AG04449 (cell line): Measurements from ENCODE around the gene TMX3.

Source experiments
- CTCF ChIA-PET: fragments of 350-600 bp; formaldehyde crosslinking; extraction: SDS; loops from one replicate; lab custom pipeline; 2021; ENCODE audit warnings: antibody characterized with exemption; lab: Yijun Ruan, JAX
- POLR2A ChIA-PET: fragments of 400-600, 350-600 bp; formaldehyde crosslinking; extraction: SDS; loops from one replicate; lab custom pipeline; 2020; ENCODE audit warnings: antibody characterized with exemption, inconsistent platforms; lab: Yijun Ruan, JAX
- DNase-seq: peaks from one replicate; pipeline ENCODE4 v3.0.0-alpha.2; 2010; ENCODE audit warnings: low read depth, low spot score
- H3K4me3 ChIP-seq: 2 replicates; pipeline ENCODE4 v1.5.1; 2011; ENCODE audit warnings: low read depth, mild to moderate bottlenecking, control low read depth, low read length
- TF ChIP-seq, protein P1 (sequence below): IDR thresholded peaks from one replicate; pipeline ENCODE4 v1.5.1; 2011; ENCODE audit warnings: mild to moderate bottlenecking, moderate library complexity, low read length, control low read depth, inconsistent platforms; ENCODE audit not compliant: insufficient read depth; ENCODE audit errors: missing control alignments

TMX3 gene

DNA sequence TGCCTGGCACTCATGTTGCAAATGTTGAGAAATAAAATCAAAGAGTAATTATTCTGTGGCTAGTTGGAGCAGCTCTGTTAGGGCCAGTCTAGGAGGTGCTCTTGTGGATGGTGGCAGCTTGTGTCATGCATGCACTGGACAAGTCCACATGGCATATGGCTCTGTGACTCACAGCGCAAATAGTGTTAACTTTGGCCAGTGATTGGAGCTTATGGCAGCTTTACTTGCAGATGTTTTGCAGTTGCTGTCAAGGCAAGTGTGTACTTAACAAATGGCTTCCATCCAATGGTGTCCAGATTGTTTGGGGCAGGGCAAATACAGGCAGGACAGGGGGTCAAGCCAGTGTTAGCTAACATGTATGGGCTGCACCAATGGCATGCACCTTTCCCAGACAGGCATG is 26.1 kb upstream of the TMX3 start:
- TF ChIP-seq, protein P1, sequence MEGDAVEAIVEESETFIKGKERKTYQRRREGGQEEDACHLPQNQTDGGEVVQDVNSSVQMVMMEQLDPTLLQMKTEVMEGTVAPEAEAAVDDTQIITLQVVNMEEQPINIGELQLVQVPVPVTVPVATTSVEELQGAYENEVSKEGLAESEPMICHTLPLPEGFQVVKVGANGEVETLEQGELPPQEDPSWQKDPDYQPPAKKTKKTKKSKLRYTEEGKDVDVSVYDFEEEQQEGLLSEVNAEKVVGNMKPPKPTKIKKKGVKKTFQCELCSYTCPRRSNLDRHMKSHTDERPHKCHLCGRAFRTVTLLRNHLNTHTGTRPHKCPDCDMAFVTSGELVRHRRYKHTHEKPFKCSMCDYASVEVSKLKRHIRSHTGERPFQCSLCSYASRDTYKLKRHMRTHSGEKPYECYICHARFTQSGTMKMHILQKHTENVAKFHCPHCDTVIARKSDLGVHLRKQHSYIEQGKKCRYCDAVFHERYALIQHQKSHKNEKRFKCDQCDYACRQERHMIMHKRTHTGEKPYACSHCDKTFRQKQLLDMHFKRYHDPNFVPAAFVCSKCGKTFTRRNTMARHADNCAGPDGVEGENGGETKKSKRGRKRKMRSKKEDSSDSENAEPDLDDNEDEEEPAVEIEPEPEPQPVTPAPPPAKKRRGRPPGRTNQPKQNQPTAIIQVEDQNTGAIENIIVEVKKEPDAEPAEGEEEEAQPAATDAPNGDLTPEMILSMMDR, result no peak
- POLR2A ChIA-PET, result no interaction called here
- CTCF ChIA-PET, result no interaction called here
- H3K4me3 ChIP-seq, result no peak overlapping the region
- DNase-seq, result no peak

DNA sequence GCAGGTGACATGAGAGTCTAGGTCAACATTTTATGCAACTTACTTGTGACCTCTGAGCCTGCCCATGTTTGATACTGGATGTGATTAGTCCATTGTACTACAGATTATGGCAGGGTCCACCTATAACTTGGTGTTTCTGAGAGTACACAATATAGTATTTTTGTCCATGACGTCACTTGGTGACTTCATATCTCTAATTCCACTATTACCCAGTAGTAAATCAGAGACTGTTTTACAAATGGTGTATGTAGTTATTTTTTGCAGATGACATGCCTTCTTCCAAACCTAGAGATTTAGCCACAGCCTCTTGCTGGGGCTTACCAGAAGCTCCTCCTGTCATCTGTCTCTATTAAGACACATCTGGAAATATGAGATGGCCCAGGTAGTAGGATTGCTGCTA is 24.6 kb upstream of the TMX3 start:
- H3K4me3 ChIP-seq, result no peak overlapping the region
- CTCF ChIA-PET, result no interaction called here
- no peak for DNase-seq
- TF ChIP-seq, protein P1, result no peak
- POLR2A ChIA-PET, result no interaction called here

DNA sequence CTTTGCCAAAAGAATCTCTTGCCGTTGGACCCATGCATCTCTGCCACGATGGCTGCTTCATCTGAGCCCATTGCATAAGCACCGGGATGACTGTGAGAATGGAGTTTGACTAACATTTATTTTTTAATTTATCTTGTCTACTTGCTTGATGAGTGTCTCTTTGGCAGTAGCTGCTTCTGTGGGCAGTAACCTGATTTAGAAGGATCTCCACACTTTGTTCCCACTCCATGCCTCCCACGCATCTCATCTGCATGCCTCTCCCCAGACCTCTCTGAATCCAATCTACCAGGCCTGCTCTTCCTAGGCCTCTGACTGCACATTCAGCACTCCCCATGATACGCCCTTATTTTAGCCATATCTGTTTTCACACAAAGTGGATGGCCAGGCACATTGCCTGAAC is 23.7 kb upstream of the TMX3 start:
- POLR2A ChIA-PET, result no interaction called here
- CTCF ChIA-PET, result interaction anchor here (1.0 to 1.3 kb wide), 2 partner anchors 75 to 1522 kb away, joined by 3 read pairs; no protein-coding TSS in a partner anchor
- no peak overlapping the region for H3K4me3 ChIP-seq
- TF ChIP-seq, protein P1, result no peak
- DNase-seq, result no peak

DNA sequence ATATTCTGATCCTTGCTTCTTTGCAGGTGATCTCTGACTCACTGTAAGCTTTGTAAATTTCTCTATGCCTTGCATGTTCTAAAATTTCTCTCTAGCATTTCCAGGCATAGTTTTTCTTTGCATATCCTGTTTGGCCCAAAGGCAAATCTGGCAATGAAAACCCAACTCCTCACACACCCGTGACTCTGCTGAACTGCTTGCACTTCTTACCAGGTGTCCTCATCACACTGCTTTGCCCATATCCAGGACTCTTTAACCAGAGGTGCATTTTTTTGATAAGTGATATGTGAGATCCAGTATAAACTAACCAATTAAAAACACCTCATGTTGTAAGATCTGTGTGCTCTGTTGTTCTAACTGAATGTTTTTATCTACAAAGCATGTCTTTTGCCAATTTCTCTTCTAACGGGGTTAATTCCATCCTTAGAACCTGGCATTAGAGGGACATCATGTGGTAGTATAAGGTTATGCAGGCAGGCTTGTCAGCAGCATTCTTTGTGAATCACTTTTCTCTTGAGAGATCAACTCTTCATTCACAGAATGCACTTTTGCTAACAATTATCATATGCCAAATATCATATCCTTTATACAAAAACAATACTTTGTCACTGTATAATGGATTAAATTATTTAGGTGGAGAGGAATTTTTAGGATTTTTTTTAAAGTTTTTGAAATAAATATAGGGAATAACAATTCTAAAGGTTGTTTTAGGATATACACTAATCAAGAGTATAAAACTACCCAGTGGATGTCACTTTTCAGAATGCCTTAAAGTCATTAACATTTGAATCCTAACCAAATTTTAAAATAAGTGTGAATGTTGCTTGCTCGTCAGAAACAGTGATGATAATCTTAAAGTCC is 20.8 kb upstream of the TMX3 start:
- DNase-seq, result no peak
- H3K4me3 ChIP-seq, result no peak overlapping the region
- TF ChIP-seq, protein P1, result peak; percentile 64
- POLR2A ChIA-PET, result no interaction called here
- CTCF ChIA-PET, result interaction anchor here (0.7 to 1.6 kb wide), 4 partner anchors 20 to 1522 kb away, joined by 3 read pairs; no protein-coding TSS in a partner anchor

DNA sequence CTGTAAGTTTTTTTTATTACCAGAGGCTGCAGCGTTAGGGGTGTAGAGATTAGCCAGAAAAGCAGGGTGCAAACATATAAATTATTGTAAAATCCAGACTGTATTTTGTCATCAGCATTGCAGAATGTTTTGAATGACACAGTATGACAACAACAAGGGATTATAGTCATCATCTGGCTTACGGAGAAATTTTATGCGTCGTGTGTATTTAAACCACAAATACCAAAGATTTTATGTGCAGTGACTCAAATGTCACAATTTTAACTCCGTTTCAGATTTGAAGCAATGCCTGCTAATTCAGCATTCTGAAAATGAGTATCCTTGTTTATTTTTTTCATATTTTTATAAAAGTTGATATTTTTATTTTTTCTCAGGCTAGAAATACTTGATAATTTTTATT is 19.4 kb upstream of the TMX3 start:
- H3K4me3 ChIP-seq, result no peak overlapping the region
- POLR2A ChIA-PET, result no interaction called here
- CTCF ChIA-PET, result interaction anchor here (0.8 to 1.3 kb wide), 4 partner anchors 19 to 1628 kb away, joined by 3 to 7 read pairs (median 4); partner anchors contain the start of gene TMX3
- TF ChIP-seq, protein P1, result no peak
- DNase-seq, result no peak

DNA sequence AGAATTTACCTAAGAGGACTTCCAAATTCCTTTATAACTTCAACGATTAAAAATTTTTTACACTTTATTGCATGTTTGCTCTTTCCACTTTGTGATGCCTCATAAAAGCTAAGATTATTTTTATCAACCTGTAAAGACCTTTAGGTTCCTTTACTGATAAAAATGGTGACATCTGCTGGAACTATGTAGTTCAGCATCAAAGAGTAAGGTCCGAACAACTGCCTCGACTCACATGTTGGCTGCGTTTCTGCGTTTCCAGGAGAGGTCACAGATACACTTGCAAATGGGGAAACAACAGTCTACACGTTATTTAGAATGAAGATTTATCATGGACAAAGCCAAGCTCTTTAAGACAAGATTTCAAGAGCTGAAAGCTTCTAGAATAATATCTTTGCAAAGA is 18.8 kb upstream of the TMX3 start:
- POLR2A ChIA-PET, result no interaction called here
- CTCF ChIA-PET, result interaction anchor here (0.7 to 1.3 kb wide), 6 partner anchors 12 to 1627 kb away, joined by 3 to 7 read pairs (median 3); partner anchors contain the start of gene TMX3
- no peak for DNase-seq
- TF ChIP-seq, protein P1, result no peak
- no peak overlapping the region for H3K4me3 ChIP-seq
